IMR-90 (cell line): Measurements from ENCODE around the gene INCENP. TPM values are rescaled to one million over a fixed set of nuclear protein-coding genes. Genes with fewer than 3 reads are reported as not detected.

Experiments
- ATAC-seq: fragments of 200-7000 bp; cut with Tn5 transposase; 2 replicates; pipeline ENCODE4 v1.9.1; 2020; ENCODE audit warnings: low read depth, mild to moderate bottlenecking, moderate library complexity
- BruUV-seq: library from RNA; stranded (reverse); fragments of 400-500 nt; replicated peaks from 2 replicates; lab custom pipeline; 2021; lab: Mats Ljungman, UMichigan
- CTCF ChIA-PET: fragments of 300-600 bp; formaldehyde crosslinking; extraction: SDS; loops from one replicate; lab custom pipeline; 2021; ENCODE audit warnings: antibody characterized with exemption; lab: Yijun Ruan, JAX
- POLR2A ChIA-PET: fragments of 300-600 bp; sonication (Branson Sonifier 250); formaldehyde crosslinking; loops from one replicate; lab custom pipeline; 2022; ENCODE audit warnings: antibody characterized with exemption; ENCODE audit not compliant: unreplicated experiment; lab: Charles Lee
- DNase-seq: peaks from one replicate; pipeline ENCODE4 v3.0.0; 2013
- H2AFZ ChIP-seq: replicated peaks from 2 replicates; pipeline ENCODE3; 2013; ENCODE audit warnings: low read length, mild to moderate bottlenecking; ENCODE audit not compliant: poor library complexity
- H2AK5ac ChIP-seq: 2 replicates; pipeline ENCODE4 v1.6.1; 2013; ENCODE audit warnings: low read depth, low read length, inconsistent platforms
- H2AK9ac ChIP-seq: replicated peaks from 2 replicates; pipeline ENCODE3; 2013; ENCODE audit warnings: mild to moderate bottlenecking, low read depth, low read length, moderate library complexity; ENCODE audit not compliant: poor library complexity
- H2BK120ac ChIP-seq: 2 replicates; pipeline ENCODE4 v1.6.1; 2013; ENCODE audit warnings: low read depth, low read length, inconsistent platforms
- H2BK15ac ChIP-seq: 3 replicates; pipeline ENCODE4 v1.6.1; 2013; ENCODE audit warnings: low read depth, low read length, inconsistent platforms
- H2BK20ac ChIP-seq: 2 replicates; pipeline ENCODE4 v1.6.1; 2013; ENCODE audit warnings: low read depth, mild to moderate bottlenecking, inconsistent platforms, low read length, moderate library complexity
- H2BK5ac ChIP-seq: 2 replicates; pipeline ENCODE4 v1.6.1; 2013; ENCODE audit warnings: mild to moderate bottlenecking, low read depth, low read length, inconsistent platforms; ENCODE audit not compliant: poor library complexity, severe bottlenecking
- H3K14ac ChIP-seq: replicated peaks from 2 replicates; pipeline ENCODE4 v1.6.1; 2013; ENCODE audit warnings: low read depth, low read length, inconsistent platforms
- H3K18ac ChIP-seq: 2 replicates; pipeline ENCODE4 v1.6.1; 2013; ENCODE audit warnings: low read depth, low read length, control low read depth
- H3K23ac ChIP-seq: 2 replicates; pipeline ENCODE4 v1.6.1; 2013; ENCODE audit warnings: low read depth, low read length, inconsistent platforms
- H3K27ac ChIP-seq: 2 replicates; pipeline ENCODE4 v1.5.1; 2013; ENCODE audit warnings: mild to moderate bottlenecking, control low read depth, low read length; ENCODE audit not compliant: insufficient read depth
- H3K27me3 ChIP-seq: 2 replicates; pipeline ENCODE4 v1.6.1; 2013; ENCODE audit warnings: low read length; ENCODE audit not compliant: control insufficient read depth, insufficient read depth
- H3K36me3 ChIP-seq: 2 replicates; pipeline ENCODE4 v1.6.1; 2013; ENCODE audit warnings: low read length, mixed read lengths; ENCODE audit not compliant: control insufficient read depth, insufficient read depth
- H3K4ac ChIP-seq: 2 replicates; pipeline ENCODE4 v1.6.1; 2013; ENCODE audit warnings: low read depth, low read length, inconsistent platforms
- H3K4me1 ChIP-seq: 2 replicates; pipeline ENCODE4 v1.6.1; 2013; ENCODE audit warnings: low read length, mixed read lengths; ENCODE audit not compliant: control insufficient read depth, insufficient read depth
- H3K4me2 ChIP-seq: 2 replicates; pipeline ENCODE4 v1.6.1; 2013; ENCODE audit warnings: low read depth, mild to moderate bottlenecking, control low read depth, low read length, moderate library complexity
- H3K4me3 ChIP-seq: 2 replicates; pipeline ENCODE4 v1.5.1; 2013; ENCODE audit warnings: low read depth, mild to moderate bottlenecking, control low read depth, low read length, moderate library complexity; ENCODE audit not compliant: insufficient read depth
- H3K56ac ChIP-seq: 2 replicates; pipeline ENCODE4 v1.6.1; 2013; ENCODE audit warnings: low read length, inconsistent platforms; ENCODE audit not compliant: insufficient read depth; ENCODE audit errors: extremely low read depth
- H3K79me1 ChIP-seq, 2 experiments: 2 replicates each; pipeline ENCODE4 v1.6.1; 2013; ENCODE audit warnings: low read length in 2 of 2, inconsistent platforms in 1 of 2, low read depth in 1 of 2
- H3K9ac ChIP-seq: 2 replicates; pipeline ENCODE4 v1.6.1; 2013; ENCODE audit warnings: low read depth, low read length, control low read depth
- H3K9me1 ChIP-seq: 2 replicates; pipeline ENCODE4 v1.6.1; 2013; ENCODE audit warnings: low read length, inconsistent platforms; ENCODE audit not compliant: insufficient read depth
- H3K9me3 ChIP-seq: 2 replicates; pipeline ENCODE4 v1.6.1; 2013; ENCODE audit warnings: low read length; ENCODE audit not compliant: control insufficient read depth, insufficient read depth
- H4K20me1 ChIP-seq: 2 replicates; pipeline ENCODE4 v1.6.1; 2013; ENCODE audit warnings: low read length, inconsistent platforms; ENCODE audit not compliant: insufficient read depth
- H4K5ac ChIP-seq: 2 replicates; pipeline ENCODE4 v1.6.1; 2013; ENCODE audit warnings: mild to moderate bottlenecking, low read depth, low read length, control low read depth
- H4K8ac ChIP-seq, 2 experiments: 2 replicates each; pipeline ENCODE4 v1.6.1; 2013; ENCODE audit warnings: low read depth in 2 of 2, low read length in 2 of 2, control low read depth in 1 of 2, inconsistent platforms in 1 of 2
- H4K91ac ChIP-seq: 2 replicates; pipeline ENCODE4 v1.6.1; 2013; ENCODE audit warnings: low read depth, low read length, inconsistent platforms; ENCODE audit not compliant: insufficient read depth
- CEBPB ChIP-seq: IDR thresholded peaks from 2 replicates; pipeline ENCODE4 v1.6.1; 2012; ENCODE audit warnings: low read depth, low read length, improper control_type of control experiment
- CHD1 ChIP-seq: IDR thresholded peaks from 2 replicates; pipeline ENCODE4 v1.6.1; 2012; ENCODE audit warnings: low read depth, low read length, improper control_type of control experiment
- MAZ ChIP-seq: IDR thresholded peaks from 2 replicates; pipeline ENCODE4 v1.6.1; 2012; ENCODE audit warnings: low read depth, mild to moderate bottlenecking, low read length, improper control_type of control experiment, moderate library complexity, borderline replicate concordance
- MXI1 ChIP-seq: IDR thresholded peaks from 2 replicates; pipeline ENCODE4 v1.6.1; 2012; ENCODE audit warnings: low read depth, mild to moderate bottlenecking, low read length, moderate library complexity, borderline replicate concordance
- RFX5 ChIP-seq: IDR thresholded peaks from 2 replicates; pipeline ENCODE4 v1.8.0; 2012; ENCODE audit warnings: low read depth, mild to moderate bottlenecking, low read length, moderate library complexity
- WGBS, 2 experiments: methylation state at CpG; one replicate each; pipeline versions ENCODE4 v1.1.5 to v1.1.7; 2013; ENCODE audit warnings: missing lambda C conversion rate in 2 of 2; ENCODE audit not compliant: insufficient read length in 1 of 2; ENCODE audit errors: extremely low coverage in 2 of 2; 5-methylcytosine and 5-hydroxymethylcytosine counted together
- dilution Hi-C: fragments of 300-500 bp; cut with HindIII; formaldehyde crosslinking; loops from one replicate; pipeline ENCODE4 v1.14.3; 2018; ENCODE audit warnings: low sequenced_read_pairs; ENCODE audit not compliant: unreplicated experiment
- in situ Hi-C: fragments of 300-500 bp; cut with MboI; formaldehyde crosslinking; loops from 3 replicates; pipeline ENCODE4 v1.14.3; 2019; ENCODE audit warnings: low sequenced_read_pairs, inconsistent platforms, mixed read lengths
- intact Hi-C: fragments of 100-400 bp; cut with micrococcal nuclease; formaldehyde crosslinking; loops from 2 replicates; pipeline ENCODE4 v1.10.0; 2022
- polyA plus RNA-seq, 3 experiments: library from polyadenylated mRNA; depleted of rRNA; stranded (reverse); fragments of >200 nt; gene quantifications; 2 replicates each; pipeline ENCODE4 v1.2.3, GENCODE V29; 2012; ENCODE audit warnings: low replicate concordance in 1 of 3
- total RNA-seq: library from RNA; depleted of rRNA; stranded (reverse); fragments of >200 nt; gene quantifications from 2 replicates; pipeline ENCODE4 v1.2.3, GENCODE V29; 2012
- TF ChIP-seq, protein P1 (sequence below): fragments of 150-350 bp; IDR thresholded peaks from 2 replicates; pipeline ENCODE4 v1.6.1; 2016; ENCODE audit warnings: low read depth, mild to moderate bottlenecking, low read length, moderate library complexity, borderline replicate concordance

INCENP gene
- total and polyA plus RNA-seq, 2 of the 4 experiments (the other 2 are of a cell fraction) = 18.6 to 23.8 TPM

DNA sequence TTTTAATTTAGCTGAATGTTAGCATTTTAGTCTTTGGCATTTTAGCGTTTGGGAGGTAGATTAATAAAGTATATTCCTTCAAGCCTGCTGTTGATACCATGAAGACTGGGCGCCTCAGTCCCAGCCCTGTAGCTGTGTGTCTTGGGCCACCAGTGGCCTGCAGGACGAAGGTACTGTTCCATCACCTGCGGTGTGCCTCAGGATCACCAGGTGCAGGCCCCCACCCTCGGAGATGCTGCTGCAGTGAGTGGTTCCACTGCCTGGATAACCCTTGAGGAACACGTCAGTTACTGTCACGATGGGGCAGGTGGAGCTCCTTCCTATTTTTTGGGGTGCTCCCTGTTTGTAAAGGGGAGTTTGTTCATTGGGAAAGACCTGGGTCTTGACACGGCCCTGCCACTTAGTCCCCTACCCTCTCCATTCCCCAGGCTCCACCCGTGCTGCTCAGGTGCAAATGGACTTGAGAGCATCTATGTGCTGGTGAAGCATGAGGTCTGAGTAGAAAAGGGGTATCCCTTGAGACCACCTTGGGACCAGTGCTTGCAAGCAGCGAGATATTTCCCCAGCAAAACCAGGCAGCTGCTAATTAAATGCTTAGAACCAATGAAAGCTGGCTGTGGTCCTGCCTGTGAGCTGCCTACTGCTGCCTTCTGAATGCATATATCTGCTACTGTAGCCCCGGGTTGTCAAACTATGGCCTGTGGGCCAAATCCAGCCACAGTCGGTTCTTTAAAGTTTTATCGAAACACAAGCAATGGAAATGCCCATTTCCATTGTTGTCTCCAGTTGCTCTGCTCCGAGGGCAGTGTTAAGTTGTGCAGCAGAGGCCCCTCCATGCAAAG lies 28.7 kb downstream of the INCENP start (continued):
- TF ChIP-seq MXI1 = no peak

DNA sequence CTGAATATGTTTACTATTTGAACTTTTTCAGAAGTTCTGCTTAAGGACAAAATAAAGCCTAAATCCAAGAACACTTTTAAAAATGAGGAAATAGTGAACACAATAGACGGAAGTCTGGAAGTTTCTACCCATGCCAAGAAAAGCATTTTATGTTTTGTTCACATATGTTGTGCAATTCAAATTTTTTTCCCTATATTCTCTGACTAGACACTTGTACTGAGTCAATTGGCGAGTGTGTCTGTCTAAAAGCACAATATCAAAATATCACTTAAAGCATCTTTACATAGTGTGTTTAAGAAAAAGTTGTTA lies 29.2 kb downstream of the INCENP start:
- H3K4me3 ChIP-seq = no peak overlapping the region
- no peak for ATAC-seq
- no CpG with 5 or more reads among the region's 2 CpGs for WGBS, 2 experiments
- intact Hi-C loops = no loop called here
- no peaks in the 10 kb centered on the region for H3K9me1 ChIP-seq
- no peak for DNase-seq
- H3K4me1 ChIP-seq = no peaks in the 10 kb centered on the region
- H3K36me3 ChIP-seq = peaks cover 30% of the 10 kb centered on the region
- H3K9me3 ChIP-seq = no peaks in the 10 kb centered on the region
- in situ Hi-C loops = no loop called here
- H3K27me3 ChIP-seq = no peaks in the 10 kb centered on the region
- no TSS peak for BruUV-seq
- H2AK5ac ChIP-seq = no peak overlapping the region
- H3K56ac ChIP-seq = no peak overlapping the region
- H3K4ac ChIP-seq = no peak overlapping the region
- no peak overlapping the region for H2BK120ac ChIP-seq
- H2BK15ac ChIP-seq = no peak overlapping the region
- no peak overlapping the region for H4K91ac ChIP-seq
- H4K8ac ChIP-seq = no peak overlapping the region
- H3K9ac ChIP-seq = no peak overlapping the region
- H2BK5ac ChIP-seq = no peak overlapping the region
- TF ChIP-seq MXI1 (no peak), CHD1 (no peak), CEBPB (0 out of 2 replicates have a peak, but pooled peaks have one; percentile 39), RFX5 (no peak), MAZ (no peak)
- TF ChIP-seq, protein P1, sequence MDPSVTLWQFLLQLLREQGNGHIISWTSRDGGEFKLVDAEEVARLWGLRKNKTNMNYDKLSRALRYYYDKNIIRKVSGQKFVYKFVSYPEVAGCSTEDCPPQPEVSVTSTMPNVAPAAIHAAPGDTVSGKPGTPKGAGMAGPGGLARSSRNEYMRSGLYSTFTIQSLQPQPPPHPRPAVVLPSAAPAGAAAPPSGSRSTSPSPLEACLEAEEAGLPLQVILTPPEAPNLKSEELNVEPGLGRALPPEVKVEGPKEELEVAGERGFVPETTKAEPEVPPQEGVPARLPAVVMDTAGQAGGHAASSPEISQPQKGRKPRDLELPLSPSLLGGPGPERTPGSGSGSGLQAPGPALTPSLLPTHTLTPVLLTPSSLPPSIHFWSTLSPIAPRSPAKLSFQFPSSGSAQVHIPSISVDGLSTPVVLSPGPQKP = no peak
- ChIA-PET POLR2A (no interaction called here), CTCF (no interaction called here)
- H2AFZ ChIP-seq = no peak overlapping the region
- no peak overlapping the region for H4K5ac ChIP-seq
- H2AK9ac ChIP-seq = no peak overlapping the region
- H3K23ac ChIP-seq = no peak overlapping the region
- no peak overlapping the region for H2BK20ac ChIP-seq
- dilution Hi-C loops = no loop called here
- no peak overlapping the region for H3K4me2 ChIP-seq
- H3K14ac ChIP-seq = no peak overlapping the region
- no peak overlapping the region for H3K18ac ChIP-seq
- H3K27ac ChIP-seq = no peak overlapping the region
- 0 out of 2 replicates have a peak, but pooled peaks cover 4% of the 10 kb centered on the region for H4K20me1 ChIP-seq
- 0 out of 4 replicates have a peak, but pooled peaks cover 0 to under 1% of the 10 kb centered on the region in 2 experiments for H3K79me1 ChIP-seq
